Hepatocyte (in vitro differentiated cells): Measurements from ENCODE around the gene MYL6. TPM values are rescaled to one million over a fixed set of nuclear protein-coding genes. Genes with fewer than 3 reads are reported as not detected.

ENCODE experiments used
- DNase-seq: peaks from one replicate; pipeline ENCODE4 v3.0.0-alpha.2; 2016; ENCODE audit warnings: low spot score
- H2AFZ ChIP-seq: fragments of 200-600 bp; sonication (generic); 2 replicates; pipeline ENCODE4 v1.6.0; 2016; ENCODE audit warnings: antibody characterized with exemption, mild to moderate bottlenecking
- H3K27ac ChIP-seq: fragments of 200-600 bp; sonication (generic); 2 replicates; pipeline ENCODE4 v1.5.1; 2016; ENCODE audit warnings: mild to moderate bottlenecking
- H3K27me3 ChIP-seq: fragments of 200-600 bp; sonication (generic); 2 replicates; pipeline ENCODE4 v1.6.1; 2016
- H3K36me3 ChIP-seq: fragments of 200-600 bp; sonication (generic); replicated peaks from 2 replicates; pipeline ENCODE4 v1.5.1; 2016; ENCODE audit warnings: low read depth; ENCODE audit not compliant: insufficient read depth
- H3K4me1 ChIP-seq: fragments of 200-600 bp; sonication (generic); 2 replicates; pipeline ENCODE4 v1.5.1; 2016; ENCODE audit warnings: mild to moderate bottlenecking, moderate library complexity; ENCODE audit not compliant: insufficient read depth
- H3K4me2 ChIP-seq: fragments of 200-600 bp; sonication (generic); 2 replicates; pipeline ENCODE4 v1.6.0; 2016
- H3K4me3 ChIP-seq: fragments of 200-600 bp; sonication (generic); 2 replicates; pipeline ENCODE4 v1.5.1; 2016; ENCODE audit warnings: mild to moderate bottlenecking
- H3K79me2 ChIP-seq: fragments of 200-600 bp; sonication (generic); 2 replicates; pipeline ENCODE4 v1.6.0; 2017; ENCODE audit warnings: mild to moderate bottlenecking
- H3K9me2 ChIP-seq: fragments of 200-600 bp; sonication (generic); replicated peaks from 2 replicates; pipeline ENCODE4 v1.6.0; 2017; ENCODE audit warnings: mild to moderate bottlenecking; ENCODE audit not compliant: insufficient read depth
- H3K9me3 ChIP-seq: fragments of 200-600 bp; sonication (generic); 2 replicates; pipeline ENCODE4 v1.5.1; 2016; ENCODE audit warnings: low read depth, mild to moderate bottlenecking
- H4K20me1 ChIP-seq: fragments of 200-600 bp; sonication (generic); 2 replicates; pipeline ENCODE4 v1.6.0; 2016; ENCODE audit warnings: mild to moderate bottlenecking; ENCODE audit not compliant: insufficient read depth, poor library complexity, severe bottlenecking
- CTCF ChIP-seq: fragments of 200-600 bp; sonication (generic); IDR thresholded peaks from 2 replicates; pipeline ENCODE4 v1.5.1; 2016; ENCODE audit warnings: antibody characterized with exemption, mild to moderate bottlenecking; ENCODE audit not compliant: poor library complexity
- EZH2 ChIP-seq: fragments of 200-600 bp; sonication (generic); IDR thresholded peaks from 2 replicates; pipeline ENCODE4 v1.6.1; 2016; ENCODE audit warnings: antibody characterized with exemption, mild to moderate bottlenecking, borderline replicate concordance
- EZH2phosphoT487 ChIP-seq: fragments of 200-600 bp; sonication (generic); IDR thresholded peaks from one replicate; pipeline ENCODE4 v1.6.1; 2018; ENCODE audit warnings: antibody characterized with exemption, mild to moderate bottlenecking, low read depth, moderate library complexity; ENCODE audit not compliant: unreplicated experiment, severe bottlenecking
- WGBS: methylation state at CpG from one replicate; pipeline ENCODE4 v1.1.6; 2016; ENCODE audit warnings: low lambda C conversion rate; ENCODE audit errors: missing lambda C conversion rate; 5-methylcytosine and 5-hydroxymethylcytosine counted together
- polyA plus RNA-seq: library from polyadenylated mRNA; unstranded; fragments of >200 nt; fragmentation: Nextera tagmentation; extraction: Ambion mirVana; gene quantifications from 2 replicates; pipeline ENCODE4 v1.2.1, GENCODE V29; 2016
- total RNA-seq: library from RNA; depleted of rRNA; stranded (reverse); fragments of >200 nt; gene quantifications from 2 replicates; pipeline ENCODE4 v1.2.3, GENCODE V29; 2014

MYL6 gene
- total and polyA plus RNA-seq, 2 experiments from 2014 or later: 1,441 to 2,273 TPM

DNA sequence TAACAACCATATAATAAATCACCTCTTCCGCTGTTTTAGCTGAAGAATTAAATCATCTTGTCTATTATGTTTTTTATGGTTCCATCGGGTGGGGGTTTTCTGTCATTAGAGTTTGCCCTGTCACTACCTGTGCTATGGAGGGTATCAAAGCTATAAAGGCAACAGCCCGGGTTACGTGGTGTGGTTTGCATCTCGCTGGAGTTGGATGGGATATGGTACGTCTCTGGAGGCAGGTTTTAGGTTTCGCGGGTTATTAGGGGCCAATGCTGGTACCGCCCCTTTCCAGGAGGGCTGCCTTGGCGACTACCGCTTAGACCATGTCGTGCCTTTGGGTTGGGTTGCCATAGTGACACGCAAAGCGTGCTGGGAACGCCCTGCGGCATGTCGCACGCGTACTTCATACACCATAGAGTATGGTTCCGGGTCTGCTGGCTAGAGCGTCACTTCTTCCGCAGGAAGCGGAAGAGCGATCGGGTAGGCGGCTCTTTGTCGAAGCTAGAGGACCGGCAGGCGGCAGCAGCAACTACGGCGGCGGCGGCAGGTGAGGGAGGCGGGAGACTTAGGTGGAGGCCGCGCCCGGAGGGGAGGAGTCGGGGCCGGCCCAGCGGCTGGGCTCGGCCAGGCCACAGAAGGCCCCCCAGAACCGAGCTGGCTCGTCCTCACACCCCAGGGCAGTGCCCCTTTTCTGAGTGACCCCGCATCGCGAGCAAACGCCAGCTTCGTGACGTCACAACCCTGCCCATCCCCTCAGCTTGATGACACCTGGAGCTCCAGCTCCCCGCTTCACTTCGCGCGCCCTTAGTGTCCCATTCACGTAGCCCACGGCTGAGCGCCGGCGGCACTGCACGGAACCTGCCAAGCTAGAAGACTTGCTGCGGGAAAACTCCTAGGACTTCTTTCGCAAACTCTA lies 40.1 kb upstream of the MYL6 start, which contains the start of gene ZC3H10:
TSS of gene ZC3H10 (plus strand) at position 489 of the 910 bp plus-strand sequence. CDS start 2,297 bp downstream, outside the sequence.
- Histone ChIP-seq H3K4me3 (peak within 1 kb of the TSS; percentile 49), H3K36me3 (no peaks in the 10 kb centered on the region), H3K27me3 (no peaks in the 10 kb centered on the region), H3K9me3 (no peaks in the 10 kb centered on the region), H3K9me2 (no peaks in the 10 kb centered on the region), H3K4me1 (peaks cover 14% of the 10 kb centered on the region), H3K27ac (peak within 1 kb of the TSS; percentile 97), H3K4me2 (peak within 1 kb of the TSS; percentile 86), H4K20me1 (peaks cover 2% of the 10 kb centered on the region), H2AFZ (peak within 1 kb of the TSS; percentile 41), H3K79me2 (peaks cover 12% of the 10 kb centered on the region)
- TF ChIP-seq EZH2 (no peak), CTCF (peak; percentile 50)
- under 1% methylated on average over 60 of the region's 61 CpGs for WGBS
- peak; percentile 99 for DNase-seq

GRCh38 chr12:56118688-56119357 lies 39.3 kb upstream of the MYL6 start:
- DNase-seq: no peak
- H3K4me1 ChIP-seq: peaks cover 14% of the 10 kb centered on the region
- no peaks in the 10 kb centered on the region for H3K36me3 ChIP-seq
- WGBS: 17% methylated on average over 13 of the region's 13 CpGs
- peak overlapping the region; percentile 86 for H3K4me2 ChIP-seq
- peak overlapping the region; percentile 38 for H3K4me3 ChIP-seq
- no peaks in the 10 kb centered on the region for H3K9me3 ChIP-seq
- H3K27ac ChIP-seq: peak overlapping the region; percentile 86
- peaks cover 2% of the 10 kb centered on the region for H4K20me1 ChIP-seq
- H3K27me3 ChIP-seq: no peaks in the 10 kb centered on the region
- TF ChIP-seq EZH2 (no peak), CTCF (no peak), EZH2phosphoT487 (no peak)
- H3K79me2 ChIP-seq: peaks cover 12% of the 10 kb centered on the region
- peak overlapping the region; percentile 41 for H2AFZ ChIP-seq
- no peaks in the 10 kb centered on the region for H3K9me2 ChIP-seq

DNA sequence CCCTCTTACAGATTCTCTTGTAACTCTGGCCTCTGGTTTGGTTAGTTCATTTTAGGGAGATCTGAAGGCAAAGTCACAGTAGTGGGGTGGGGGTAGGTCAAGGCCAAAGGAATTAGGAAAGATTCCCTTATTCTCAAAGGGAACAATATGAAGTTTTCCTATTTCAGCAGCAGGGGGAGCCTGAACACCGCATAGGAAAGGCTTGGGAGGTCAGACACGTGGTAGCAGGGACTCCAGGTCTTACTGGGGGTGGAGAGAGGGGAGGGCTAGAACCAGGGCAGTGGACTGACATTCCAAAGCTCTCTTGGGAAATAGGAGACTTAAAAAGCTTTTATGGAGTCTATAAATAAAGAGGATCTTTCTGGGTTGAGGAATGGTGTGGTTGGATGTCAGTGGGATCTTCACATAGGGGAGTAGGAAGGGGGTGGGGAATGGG lies 38.8 kb upstream of the MYL6 start:
- Histone ChIP-seq H3K36me3 (no peaks in the 10 kb centered on the region), H3K4me1 (peaks cover 14% of the 10 kb centered on the region), H3K79me2 (peaks cover 12% of the 10 kb centered on the region), H3K4me2 (peak overlapping the region; percentile 86), H3K4me3 (no peak overlapping the region), H3K9me3 (no peaks in the 10 kb centered on the region), H3K27ac (peak overlapping the region; percentile 86), H3K27me3 (no peaks in the 10 kb centered on the region), H2AFZ (no peak overlapping the region), H3K9me2 (no peaks in the 10 kb centered on the region), H4K20me1 (peaks cover 2% of the 10 kb centered on the region)
- DNase-seq: peak; percentile 95
- TF ChIP-seq EZH2phosphoT487 (no peak), CTCF (peak; percentile 78)
- 0% methylated on average over 2 of the region's 2 CpGs for WGBS
